Cortex of kidney (tissue), 1 donor: ENCODE data around the gene SIN3A.
"Not testable (repeated sequence)": the region's sequence is repeated elsewhere in the genome, so short reads cannot be mapped to it uniquely, and the experiment has no call there.

Experiments
- DNase-seq: peaks from one replicate; lab custom pipeline; 2025; lab: John Stamatoyannopoulos, UW

Gene SIN3A

DNA sequence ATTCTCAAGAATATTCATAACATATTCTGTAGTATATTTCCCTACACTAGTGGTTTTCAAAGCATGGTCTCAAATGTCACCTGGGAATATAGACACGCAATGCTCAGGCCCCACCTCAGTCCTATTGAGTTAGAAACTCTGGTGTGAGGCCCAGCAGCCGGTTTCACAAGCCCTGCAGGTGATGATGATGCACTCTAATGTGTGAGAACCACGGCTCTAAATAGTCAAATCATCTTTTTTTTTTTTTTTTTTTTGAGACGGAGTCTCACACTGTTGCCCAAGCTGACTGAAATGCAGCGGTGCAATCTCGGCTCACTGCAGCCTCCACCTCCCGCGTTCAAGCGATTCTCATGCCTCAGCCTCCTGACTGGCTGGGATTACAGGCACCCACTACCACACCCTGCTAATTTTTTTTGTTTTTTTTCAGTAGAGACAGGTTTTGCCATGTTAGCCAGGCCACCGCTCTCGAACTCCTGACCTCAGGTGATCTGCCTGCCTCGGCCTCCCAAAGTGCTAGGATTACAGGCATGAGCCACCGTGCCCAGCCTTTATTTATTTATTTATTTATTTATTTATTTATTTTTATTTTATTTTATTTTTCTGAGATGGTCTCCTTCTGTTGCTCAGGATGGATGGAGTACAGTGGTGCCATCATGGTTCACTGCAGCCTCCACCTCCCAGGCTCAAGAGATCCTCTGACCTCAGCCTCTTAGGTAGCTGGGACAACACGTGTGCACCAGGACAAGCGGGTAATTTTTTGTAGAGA is 117.7 kb downstream of the SIN3A start:
- DNase-seq: not testable (repeated sequence)

DNA sequence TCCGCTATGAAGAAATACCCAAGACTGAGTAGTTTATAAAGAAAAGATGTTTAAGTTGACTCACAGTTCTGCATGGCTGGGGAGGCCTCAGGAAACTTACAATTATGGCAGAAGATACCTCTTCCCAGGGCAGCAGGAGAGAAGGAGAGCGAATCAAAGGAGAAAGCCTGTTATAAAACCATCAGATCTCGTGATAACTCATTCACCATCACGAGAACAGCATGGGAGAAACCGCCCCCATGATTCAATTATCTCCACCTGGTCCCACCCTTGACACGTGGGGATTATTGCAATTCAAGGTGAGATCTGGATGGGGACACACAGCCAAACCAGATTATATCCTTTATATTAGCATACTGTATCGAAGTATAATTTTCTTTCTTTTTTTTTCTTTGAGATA is 119.4 kb downstream of the SIN3A start:
- DNase-seq: not testable (repeated sequence)

DNA sequence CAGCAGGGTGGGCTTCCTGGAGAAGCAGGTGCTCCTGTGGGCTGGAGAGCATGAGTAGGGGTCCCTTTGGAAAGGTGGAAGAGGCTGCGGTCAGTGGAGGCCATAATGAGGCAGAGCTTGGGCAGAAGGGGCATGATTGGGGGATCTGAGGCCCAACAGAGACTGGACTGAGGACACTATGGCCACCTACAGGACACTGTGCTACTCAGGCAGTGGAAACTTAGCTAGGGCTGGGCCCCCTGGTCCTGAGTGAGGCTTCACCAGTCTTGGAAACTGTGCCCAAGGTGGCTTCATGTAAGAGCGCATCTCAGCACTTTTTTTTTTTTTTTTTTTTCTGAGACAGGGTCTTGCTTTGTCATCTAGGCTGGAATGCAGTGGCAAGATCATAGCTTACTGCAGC is 121.9 kb downstream of the SIN3A start:
- DNase-seq: no peak

DNA sequence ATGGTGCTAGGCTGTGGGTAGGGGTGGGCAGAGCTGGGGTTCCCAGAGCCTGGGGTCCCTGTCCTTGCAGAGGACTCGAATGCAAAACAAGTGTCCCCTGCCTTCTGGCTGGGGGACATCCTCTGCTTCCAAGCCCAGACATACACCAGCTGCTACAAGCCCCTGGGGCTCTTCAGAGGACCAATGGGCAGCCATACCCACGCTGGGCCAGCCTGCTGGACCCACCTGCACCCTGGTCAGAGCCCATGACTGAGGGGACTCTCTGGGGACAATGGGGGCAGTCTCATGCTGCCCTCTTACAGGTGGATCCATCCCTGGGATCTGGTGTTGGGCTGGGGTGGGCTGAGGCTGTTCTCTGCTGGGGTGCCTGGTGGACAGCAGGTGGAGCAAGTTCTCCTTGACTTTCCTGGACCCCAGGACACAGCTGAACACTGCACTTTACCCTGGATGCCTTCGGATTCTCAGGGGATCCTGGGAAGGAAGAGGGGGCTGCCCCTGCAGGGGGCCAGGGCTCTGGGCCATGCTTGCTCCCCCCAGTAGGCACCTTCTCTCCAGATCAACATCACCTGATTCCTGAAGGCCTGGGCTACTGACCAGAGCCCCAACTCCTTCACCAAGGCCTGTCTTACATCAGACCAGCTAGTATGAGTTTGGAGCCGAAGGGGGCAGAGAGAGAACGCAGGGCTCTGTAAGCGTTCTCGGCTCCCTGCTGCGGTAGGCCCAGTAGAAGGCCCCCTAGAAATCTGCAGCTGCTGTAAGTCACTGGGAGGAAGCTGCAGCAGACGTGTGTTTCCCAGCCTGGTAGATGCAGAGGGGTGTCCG is 122.8 kb downstream of the SIN3A start:
- DNase-seq: no peak

DNA sequence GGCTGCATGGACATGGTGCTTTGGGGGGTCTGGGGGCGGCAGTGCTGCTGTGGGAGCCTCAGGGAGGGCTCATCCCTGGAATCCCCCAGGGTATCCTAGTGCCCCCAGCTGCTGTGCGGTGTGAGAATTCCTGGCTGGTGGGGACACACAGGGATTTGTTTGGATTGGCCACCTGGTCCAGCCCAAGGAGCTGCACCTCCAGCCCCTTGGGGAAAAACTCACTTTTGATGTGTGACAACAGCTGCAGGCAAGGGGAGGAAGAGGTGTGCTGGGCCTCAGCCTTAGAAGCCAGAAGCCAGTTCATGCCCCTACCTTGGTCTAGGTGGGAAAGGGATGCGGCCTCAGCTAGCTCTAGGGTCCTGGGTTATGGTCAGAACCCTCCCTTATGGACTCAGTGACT is 124.0 kb downstream of the SIN3A start:
- no peak for DNase-seq

DNA sequence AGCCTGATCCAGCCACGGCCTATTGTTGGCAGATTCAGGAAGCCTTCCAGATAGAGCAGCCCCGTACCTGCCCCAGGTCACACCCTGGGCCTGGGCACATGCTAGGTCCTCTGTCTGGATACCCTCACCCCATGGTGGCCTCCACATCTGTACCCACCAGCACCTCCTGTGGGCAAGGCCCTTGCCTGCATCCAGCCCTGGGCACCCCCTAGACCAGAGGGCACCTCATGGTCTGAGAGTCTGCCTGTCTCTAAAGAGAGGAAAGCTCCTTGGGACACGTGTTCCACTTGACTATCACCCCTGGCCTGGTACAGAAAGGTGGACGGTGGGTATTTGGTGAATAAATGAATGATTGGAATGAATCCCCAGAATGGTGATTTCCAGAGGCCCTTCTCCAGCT is 124.5 kb downstream of the SIN3A start:
- no peak for DNase-seq

DNA sequence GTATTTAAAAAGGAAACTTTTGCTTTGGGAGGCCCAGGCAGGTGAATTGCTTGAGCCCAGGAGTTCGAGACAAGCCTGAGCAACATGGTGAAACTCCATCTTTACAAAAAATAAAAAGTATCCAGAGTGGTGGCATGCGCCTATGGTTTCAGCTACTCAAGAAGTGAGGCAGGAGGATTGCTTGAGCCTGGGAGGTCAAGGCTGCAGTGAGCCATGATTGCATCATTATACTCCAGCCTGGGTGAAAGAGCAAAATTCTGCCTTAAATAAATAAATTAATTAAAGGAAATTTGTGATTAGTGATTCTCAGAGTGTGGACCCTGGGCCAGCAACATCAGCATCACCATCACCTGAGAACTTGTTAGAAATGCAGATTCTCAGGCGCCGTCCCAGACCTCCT is 125.6 kb downstream of the SIN3A start:
- DNase-seq: no peak

DNA sequence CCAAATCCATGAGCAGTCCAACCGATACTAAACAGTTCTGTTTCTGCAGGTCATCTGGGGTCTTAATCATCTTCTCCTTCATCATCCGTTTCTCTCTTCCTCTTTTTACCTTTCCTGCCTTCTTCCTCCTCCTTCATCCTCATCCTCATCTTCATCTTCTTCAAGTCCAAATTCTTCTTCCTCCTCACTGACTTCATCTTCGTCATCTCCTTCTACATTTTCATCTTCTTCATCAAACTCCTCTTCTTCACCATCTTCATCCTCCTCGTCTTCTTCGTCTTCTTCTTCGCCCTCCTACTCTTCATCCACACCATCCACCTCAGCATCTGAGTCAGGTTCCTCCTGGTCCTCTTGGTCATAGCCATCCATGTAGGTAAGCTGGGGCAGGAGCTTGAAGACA is 129.8 kb downstream of the SIN3A start:
- no peak for DNase-seq
